GM19328 (cell line): ENCODE measurements around the gene RALGAPB.

ENCODE experiments used
- ATAC-seq: cut with Tn5 transposase; IDR thresholded peaks from one replicate; pipeline ENCODE4 v1.9.1; 2021; ENCODE audit warnings: mild to moderate bottlenecking, moderate library complexity; ENCODE audit not compliant: unreplicated experiment

RALGAPB gene

GRCh38 chr20:38603286-38603685, 130.6 kb downstream of the RALGAPB start:
- no peak for ATAC-seq

- ATAC-seq: no peak
Measured at GRCh38 chr20:38604873-38605303, 132.2 kb downstream of the RALGAPB start.

GRCh38 chr20:38607351-38607750, 134.7 kb downstream of the RALGAPB start:
- no peak for ATAC-seq

GRCh38 chr20:38608188-38608587, 135.5 kb downstream of the RALGAPB start:
- no peak for ATAC-seq

GRCh38 chr20:38609815-38610214, 137.2 kb downstream of the RALGAPB start:
- no peak for ATAC-seq

- no peak for ATAC-seq
Measured at GRCh38 chr20:38610521-38610920, 137.9 kb downstream of the RALGAPB start.

GRCh38 chr20:38612751-38613515, 140.3 kb downstream of the RALGAPB start:
- ATAC-seq: no peak

GRCh38 chr20:38615283-38615682, 142.6 kb downstream of the RALGAPB start:
- ATAC-seq: no peak

GRCh38 chr20:38616457-38616856, 143.8 kb downstream of the RALGAPB start:
- ATAC-seq: no peak

GRCh38 chr20:38617011-38617829, 144.6 kb downstream of the RALGAPB start:
- ATAC-seq: no peak

- no peak for ATAC-seq
Measured at GRCh38 chr20:38617830-38618196, 145.2 kb downstream of the RALGAPB start.

- ATAC-seq: no peak
Measured at GRCh38 chr20:38620441-38620840, 147.8 kb downstream of the RALGAPB start.

- no peak for ATAC-seq
Measured at GRCh38 chr20:38623061-38623460, 150.4 kb downstream of the RALGAPB start.

GRCh38 chr20:38624084-38624483, 151.4 kb downstream of the RALGAPB start:
- no peak for ATAC-seq

GRCh38 chr20:38625896-38626295, 153.3 kb downstream of the RALGAPB start:
- no peak for ATAC-seq

GRCh38 chr20:38626921-38627659, 154.4 kb downstream of the RALGAPB start:
- no peak for ATAC-seq
